Myocyte (in vitro differentiated cells): ENCODE results near the gene DPY30. TPM values are rescaled to one million over a fixed set of nuclear protein-coding genes. Genes with fewer than 3 reads are reported as not detected.
"Not testable (repeated sequence)": the region's sequence is repeated elsewhere in the genome, so short reads cannot be mapped to it uniquely, and the experiment has no call there.

Experiments used
- DNase-seq: peaks from one replicate; pipeline ENCODE4 v3.0.0-alpha.2; 2012; ENCODE audit warnings: low read depth
- polyA plus RNA-seq: library from polyadenylated mRNA; unstranded; fragments of >200 nt; gene quantifications from one replicate; pipeline ENCODE4 v1.2.1, GENCODE V29; 2012; ENCODE audit warnings: missing spikeins
- total RNA-seq: library from RNA; depleted of rRNA; stranded (reverse); fragments of >200 nt; gene quantifications from 2 replicates; pipeline ENCODE4 v1.2.3, GENCODE V29; 2014

The DPY30 gene
- 46.4 and 50.8 TPM in 2 replicates for total RNA-seq
- polyA plus RNA-seq, result 60.1 TPM

DNA sequence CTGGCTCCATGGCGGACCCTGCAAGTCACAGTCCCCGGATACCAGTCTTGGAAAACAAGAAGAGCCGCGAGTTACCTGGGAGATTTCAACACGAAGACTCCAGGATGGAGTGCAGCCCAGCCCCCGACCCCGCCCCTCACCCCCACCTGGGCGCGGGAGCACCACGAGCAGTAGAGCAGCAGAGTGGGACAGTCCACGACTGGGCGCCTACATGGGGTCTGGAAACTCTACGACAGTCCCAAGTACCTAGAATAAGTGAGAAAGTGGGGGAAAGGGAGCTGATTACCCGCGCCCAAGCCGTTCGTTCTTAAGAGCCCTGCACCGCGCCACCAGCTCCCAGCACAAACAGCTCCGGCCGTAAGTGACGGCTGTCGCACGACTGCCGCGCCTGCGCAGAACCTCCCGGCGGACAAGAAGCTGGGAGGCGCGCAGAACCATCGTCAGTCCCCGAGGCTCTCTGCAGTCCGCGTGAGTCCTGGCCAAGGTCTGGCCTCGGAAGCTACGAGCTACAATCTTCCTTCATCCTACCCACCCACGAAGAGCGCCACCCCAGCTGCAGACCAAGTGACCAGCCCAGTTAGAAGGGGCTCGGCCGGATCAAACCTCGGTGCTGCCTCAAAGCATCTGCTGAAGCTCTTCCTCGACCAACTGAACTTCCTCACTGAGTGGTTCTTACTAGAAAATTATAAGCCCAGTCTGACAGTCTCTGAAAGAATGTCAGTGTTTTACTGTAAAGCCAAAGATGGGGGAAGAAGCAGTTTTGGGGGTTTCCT lies at the start of gene DPY30:
TSS of gene DPY30 (minus strand) at position 359 of the 773 bp plus-strand sequence. CDS start at position 10, 349 bp downstream.
- DNase-seq, result peak; percentile 94

- DNase-seq, result no peak
These were observed 34.5 kb upstream of the DPY30 start for GRCh38 chr2:32074134-32074506.

GRCh38 chr2:32067549-32067948 lies 27.9 kb upstream of the DPY30 start:
- DNase-seq, result no peak

DNA sequence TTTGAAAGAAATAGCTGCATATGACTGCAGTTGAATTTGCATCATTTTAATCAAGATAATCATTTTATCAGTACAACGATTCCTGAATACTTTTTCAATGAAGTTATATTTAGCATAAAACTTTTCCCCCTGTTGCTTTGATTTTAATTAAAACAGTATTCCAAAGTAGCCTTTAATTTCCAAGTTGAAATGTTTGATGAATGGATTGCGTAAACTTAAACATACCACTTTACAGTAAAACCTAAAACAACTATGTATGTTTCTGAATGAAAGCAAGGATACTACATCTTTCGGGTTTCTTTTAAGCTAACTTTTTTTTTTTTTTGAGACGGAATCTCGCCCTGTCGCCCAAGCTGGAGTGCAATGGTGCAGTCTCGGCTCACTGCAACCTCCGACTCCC lies 25.1 kb upstream of the DPY30 start:
- no peak for DNase-seq

GRCh38 chr2:32064021-32064601 lies 24.5 kb upstream of the DPY30 start:
- peak; percentile 39 for DNase-seq

- peak; percentile 97 for DNase-seq
These were observed 23.9 kb upstream of the DPY30 start, which contains the start of gene SPAST for GRCh38 chr2:32063310-32064020. Gene SPAST, plus strand, starts transcription at chr2:32063556. Its CDS starts 276 bp downstream, at chr2:32063832.

DNA sequence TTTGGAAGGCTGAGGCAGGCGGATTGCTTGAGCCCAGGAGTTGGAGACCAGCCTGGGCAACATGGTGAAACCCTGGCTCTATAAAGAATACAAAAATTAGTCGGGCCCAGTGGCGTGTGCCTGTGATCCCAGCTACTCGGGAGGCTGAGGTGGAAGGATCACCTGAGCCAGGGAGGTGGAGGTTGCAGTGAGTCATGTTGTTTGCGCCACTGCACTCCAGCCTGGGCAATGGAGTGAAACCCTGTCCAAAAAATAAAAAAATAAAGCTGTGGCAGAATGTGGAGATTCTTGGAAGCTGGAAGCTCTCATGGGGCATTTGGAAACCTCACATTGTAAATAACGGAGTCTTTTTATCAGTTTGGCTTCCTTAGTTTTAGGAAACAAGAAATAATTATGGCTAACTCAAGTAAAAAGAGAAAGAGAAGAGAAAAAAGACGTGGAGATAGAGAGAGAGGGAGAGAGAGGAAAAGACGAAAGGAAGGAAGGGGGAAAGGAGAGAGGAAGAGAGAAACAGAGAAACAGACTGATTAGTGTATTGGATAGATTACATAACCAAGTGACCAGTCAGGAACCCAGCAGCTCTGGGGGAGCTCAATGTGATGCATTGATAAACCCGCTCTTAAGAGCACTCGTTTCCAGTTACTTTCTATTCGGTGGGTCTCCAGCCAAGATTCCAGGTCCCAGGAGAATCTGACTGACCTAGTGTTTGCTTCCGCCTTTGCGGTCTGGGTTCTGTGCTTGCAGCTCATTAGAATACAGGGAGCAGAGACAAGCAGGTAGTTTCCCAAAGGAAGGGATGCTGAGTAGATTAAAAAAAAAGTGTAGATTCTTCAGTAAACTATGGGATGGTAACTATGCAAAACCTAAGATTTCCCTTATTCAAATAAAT lies 22.6 kb upstream of the DPY30 start:
- peak; percentile 27 for DNase-seq

- DNase-seq, result no peak
These were observed 21.8 kb upstream of the DPY30 start for GRCh38 chr2:32061430-32061829.

- no peak for DNase-seq
These were observed 20.7 kb upstream of the DPY30 start for GRCh38 chr2:32060266-32060665.

DNA sequence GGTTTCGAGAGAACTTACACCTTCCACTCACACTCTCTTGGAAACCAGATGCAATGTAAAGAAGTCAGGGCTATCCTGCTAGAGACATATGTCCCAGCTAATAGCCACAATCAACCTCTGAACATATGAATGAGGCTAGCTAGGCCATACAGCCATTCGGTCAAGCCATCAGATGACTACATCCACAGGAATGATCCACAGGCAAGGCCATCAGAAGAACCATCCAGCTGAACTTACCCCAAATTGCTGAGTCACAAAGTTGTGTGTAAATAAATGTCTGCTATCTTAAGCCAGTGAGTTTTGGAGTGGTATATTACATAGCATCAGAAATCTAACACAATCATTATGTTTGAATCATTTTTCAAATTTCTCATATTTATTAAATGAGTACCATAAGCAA lies 18.5 kb upstream of the DPY30 start:
- no peak for DNase-seq

DNA sequence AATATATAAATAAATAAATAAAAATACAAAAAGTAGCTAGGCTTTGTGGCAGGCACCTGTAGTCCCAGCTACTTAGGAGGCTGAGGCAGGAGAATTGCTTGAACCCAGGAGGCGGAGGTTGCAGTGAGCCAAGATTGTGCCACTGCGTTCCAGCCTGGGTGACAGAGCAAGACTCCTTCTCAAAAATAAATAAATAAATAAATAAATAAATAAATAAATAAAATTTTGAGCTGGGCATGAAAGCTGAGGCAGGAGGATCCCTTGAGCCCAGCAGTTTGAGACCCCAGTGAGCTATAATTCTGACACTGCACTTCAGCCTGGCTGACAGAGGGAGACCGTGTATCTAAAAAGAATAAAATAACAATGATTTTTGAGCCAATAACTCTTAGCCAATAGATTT lies 15.0 kb upstream of the DPY30 start:
- not testable (repeated sequence) for DNase-seq

GRCh38 chr2:32051836-32052439 lies 12.3 kb upstream of the DPY30 start:
- DNase-seq, result no peak

DNA sequence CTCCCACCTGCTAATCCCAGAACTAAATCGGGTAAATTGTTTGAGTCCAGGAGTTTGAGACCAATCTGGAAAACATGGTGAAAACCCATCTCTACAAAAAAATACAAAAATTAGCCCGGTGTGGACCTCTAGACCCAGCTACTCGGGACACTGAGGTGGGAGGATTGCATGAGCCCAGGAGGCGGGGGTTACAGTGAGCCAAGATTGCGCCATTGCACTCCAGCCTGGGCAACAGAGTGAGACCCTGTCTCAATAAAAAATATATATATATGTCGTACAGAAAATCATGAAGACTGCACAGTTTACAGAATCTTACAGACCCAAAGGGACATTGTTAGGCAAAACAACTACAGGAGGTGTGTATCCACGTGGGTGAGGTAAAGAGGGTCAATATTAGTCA lies 4.0 kb upstream of the DPY30 start:
- DNase-seq, result no peak

DNA sequence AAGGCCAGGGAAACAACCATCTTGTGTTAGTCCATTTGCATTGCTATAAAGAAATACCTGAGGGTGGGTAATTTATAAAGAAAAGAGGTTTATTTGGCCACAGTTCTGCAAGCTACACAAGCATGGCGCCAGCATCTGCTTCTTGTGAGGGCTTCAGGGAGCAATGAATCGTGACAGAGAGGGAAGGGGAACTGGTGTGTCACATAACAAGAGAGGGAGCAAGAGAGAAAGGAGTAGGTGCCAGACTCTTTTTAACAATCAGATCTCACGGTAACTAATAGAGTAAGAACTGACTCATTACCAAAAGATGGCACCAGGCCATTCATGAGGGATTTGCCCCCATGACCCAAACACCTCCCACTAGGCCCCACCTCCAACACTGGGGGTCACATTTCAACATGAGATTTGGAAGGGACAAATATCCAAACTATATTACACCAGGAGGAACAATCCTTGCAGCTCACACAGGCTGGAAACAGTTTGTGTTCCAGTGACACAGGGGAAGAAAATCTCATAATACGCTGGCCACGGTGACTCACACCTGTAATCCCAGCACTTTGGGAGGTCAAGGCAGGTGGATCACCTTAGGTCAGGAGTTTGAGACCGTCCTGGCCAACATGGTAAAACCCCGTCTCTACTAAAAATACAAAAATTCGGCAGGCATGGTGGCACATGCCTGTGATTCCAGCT lies 5.3 kb downstream of the DPY30 start:
- DNase-seq, result not testable (repeated sequence)

DNA sequence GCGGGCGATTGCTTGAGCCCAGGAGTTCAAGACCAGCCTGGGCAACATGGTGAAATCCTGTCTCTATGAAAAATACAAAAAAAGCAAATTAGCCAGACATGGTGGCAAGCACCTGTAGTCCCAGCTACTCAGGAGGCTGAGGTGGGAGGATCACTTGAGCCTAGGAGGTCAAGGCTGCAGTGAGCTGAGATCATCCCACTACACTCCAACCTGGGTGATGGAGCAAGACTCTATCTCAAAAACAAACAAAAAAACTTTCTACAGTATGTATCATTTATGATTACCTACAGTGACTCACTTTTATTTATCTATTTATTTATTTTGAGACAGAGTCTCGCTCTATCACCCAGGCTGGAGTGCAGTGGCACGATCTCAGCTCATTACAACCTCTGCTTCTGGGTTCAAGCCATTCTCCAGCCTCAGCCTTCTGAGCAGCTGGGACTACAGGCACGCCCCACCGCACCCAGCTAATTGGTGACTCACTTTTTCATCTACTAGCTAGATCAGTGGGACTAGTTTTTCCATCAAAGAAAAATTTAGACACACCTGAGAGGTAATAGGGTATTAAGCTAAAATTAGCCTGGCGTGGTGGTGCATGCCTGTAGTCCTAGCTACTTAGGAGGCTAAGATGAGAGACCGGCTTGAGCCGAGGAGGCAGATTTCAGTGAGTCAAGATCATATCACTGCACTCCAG lies 20.7 kb downstream of the DPY30 start:
- DNase-seq, result peak; percentile 35

GRCh38 chr2:32012872-32013271 lies 26.7 kb downstream of the DPY30 start:
- no peak for DNase-seq

GRCh38 chr2:32011485-32011960 lies 28.1 kb downstream of the DPY30 start:
- no peak for DNase-seq

- DNase-seq, result peak; percentile 97
These were observed 28.7 kb downstream of the DPY30 start, which contains the start of gene MEMO1 for GRCh38 chr2:32010670-32011484. Gene MEMO1, minus strand, starts transcription at chr2:32011008. Its CDS starts 761 bp downstream, at chr2:32010247.
